H1 (cell line): ENCODE results near the gene OR10A7. TPM values are rescaled to one million over a fixed set of nuclear protein-coding genes. Genes with fewer than 3 reads are reported as not detected.

ENCODE experiments used
- GTF2F1 ChIP-seq: IDR thresholded peaks from 2 replicates; pipeline ENCODE4 v1.6.1; 2012; ENCODE audit warnings: low read depth, low read length, improper control_type of control experiment, borderline replicate concordance
- JUN ChIP-seq: IDR thresholded peaks from 2 replicates; pipeline ENCODE4 v1.6.1; 2011; ENCODE audit warnings: low read depth, mild to moderate bottlenecking, improper control_type of control experiment, low read length
- SIX5 ChIP-seq: IDR thresholded peaks from 2 replicates; pipeline ENCODE4 v1.6.1; 2011; ENCODE audit warnings: mild to moderate bottlenecking, low read depth, low read length
- SP2 ChIP-seq: IDR thresholded peaks from 2 replicates; pipeline ENCODE4 v1.6.1; 2012; ENCODE audit warnings: mild to moderate bottlenecking, low read length, inconsistent platforms
- SRF ChIP-seq: IDR thresholded peaks from 2 replicates; pipeline ENCODE4 v1.6.1; 2011; ENCODE audit warnings: mild to moderate bottlenecking, low read depth, low read length, moderate library complexity
- TAF1 ChIP-seq: IDR thresholded peaks from 2 replicates; pipeline ENCODE4 v1.6.1; 2011; ENCODE audit warnings: mild to moderate bottlenecking, low read depth, low read length
- TEAD4 ChIP-seq: IDR thresholded peaks from 2 replicates; pipeline ENCODE4 v1.6.1; 2012; ENCODE audit warnings: low read depth, low read length, inconsistent platforms, mixed read lengths
- polyA plus RNA-seq, 7 experiments: library from polyadenylated mRNA; depleted of rRNA in 3 of 7; stranded (reverse) in 5 of 7; unstranded in 2 of 7; fragments of >200 nt in 5 of 7; fragments of 200-250 nt in 2 of 7; gene quantifications; 1 replicate in 5 of 7; 2 replicates in 1 of 7; 4 replicates in 1 of 7; pipeline versions ENCODE4 v1.2.1 to v1.2.3, GENCODE V29; 2011 to 2013; ENCODE audit warnings: missing spikeins in 2 of 7, mixed read lengths in 2 of 7
- total RNA-seq: library from RNA; stranded (reverse); fragmentation: NEBNext Ultra II Directional; extraction: Animal tissue kit (Norgen Biotek cat#: 25700); gene quantifications from 2 replicates; pipeline ENCODE4 v1.2.1, GENCODE V29; 2021
- TF ChIP-seq, protein P1 (sequence below): fragments of 300-600 bp; sonication (generic); IDR thresholded peaks from 2 replicates; pipeline ENCODE4 v1.7.1; 2012; ENCODE audit warnings: low read length, moderate library complexity, mild to moderate bottlenecking, inconsistent platforms; ENCODE audit not compliant: insufficient replicate concordance

The OR10A7 gene
- total and polyA plus RNA-seq, 2 of the 8 experiments (the other 6 are each of a cell fraction or from before 2014, with no cell fraction given) = not detected

- TF ChIP-seq SP2 = no peak
- TF ChIP-seq TAF1 = no peak
- TF ChIP-seq SRF = no peak
- no peak for TF ChIP-seq TEAD4
- TF ChIP-seq, protein P1, sequence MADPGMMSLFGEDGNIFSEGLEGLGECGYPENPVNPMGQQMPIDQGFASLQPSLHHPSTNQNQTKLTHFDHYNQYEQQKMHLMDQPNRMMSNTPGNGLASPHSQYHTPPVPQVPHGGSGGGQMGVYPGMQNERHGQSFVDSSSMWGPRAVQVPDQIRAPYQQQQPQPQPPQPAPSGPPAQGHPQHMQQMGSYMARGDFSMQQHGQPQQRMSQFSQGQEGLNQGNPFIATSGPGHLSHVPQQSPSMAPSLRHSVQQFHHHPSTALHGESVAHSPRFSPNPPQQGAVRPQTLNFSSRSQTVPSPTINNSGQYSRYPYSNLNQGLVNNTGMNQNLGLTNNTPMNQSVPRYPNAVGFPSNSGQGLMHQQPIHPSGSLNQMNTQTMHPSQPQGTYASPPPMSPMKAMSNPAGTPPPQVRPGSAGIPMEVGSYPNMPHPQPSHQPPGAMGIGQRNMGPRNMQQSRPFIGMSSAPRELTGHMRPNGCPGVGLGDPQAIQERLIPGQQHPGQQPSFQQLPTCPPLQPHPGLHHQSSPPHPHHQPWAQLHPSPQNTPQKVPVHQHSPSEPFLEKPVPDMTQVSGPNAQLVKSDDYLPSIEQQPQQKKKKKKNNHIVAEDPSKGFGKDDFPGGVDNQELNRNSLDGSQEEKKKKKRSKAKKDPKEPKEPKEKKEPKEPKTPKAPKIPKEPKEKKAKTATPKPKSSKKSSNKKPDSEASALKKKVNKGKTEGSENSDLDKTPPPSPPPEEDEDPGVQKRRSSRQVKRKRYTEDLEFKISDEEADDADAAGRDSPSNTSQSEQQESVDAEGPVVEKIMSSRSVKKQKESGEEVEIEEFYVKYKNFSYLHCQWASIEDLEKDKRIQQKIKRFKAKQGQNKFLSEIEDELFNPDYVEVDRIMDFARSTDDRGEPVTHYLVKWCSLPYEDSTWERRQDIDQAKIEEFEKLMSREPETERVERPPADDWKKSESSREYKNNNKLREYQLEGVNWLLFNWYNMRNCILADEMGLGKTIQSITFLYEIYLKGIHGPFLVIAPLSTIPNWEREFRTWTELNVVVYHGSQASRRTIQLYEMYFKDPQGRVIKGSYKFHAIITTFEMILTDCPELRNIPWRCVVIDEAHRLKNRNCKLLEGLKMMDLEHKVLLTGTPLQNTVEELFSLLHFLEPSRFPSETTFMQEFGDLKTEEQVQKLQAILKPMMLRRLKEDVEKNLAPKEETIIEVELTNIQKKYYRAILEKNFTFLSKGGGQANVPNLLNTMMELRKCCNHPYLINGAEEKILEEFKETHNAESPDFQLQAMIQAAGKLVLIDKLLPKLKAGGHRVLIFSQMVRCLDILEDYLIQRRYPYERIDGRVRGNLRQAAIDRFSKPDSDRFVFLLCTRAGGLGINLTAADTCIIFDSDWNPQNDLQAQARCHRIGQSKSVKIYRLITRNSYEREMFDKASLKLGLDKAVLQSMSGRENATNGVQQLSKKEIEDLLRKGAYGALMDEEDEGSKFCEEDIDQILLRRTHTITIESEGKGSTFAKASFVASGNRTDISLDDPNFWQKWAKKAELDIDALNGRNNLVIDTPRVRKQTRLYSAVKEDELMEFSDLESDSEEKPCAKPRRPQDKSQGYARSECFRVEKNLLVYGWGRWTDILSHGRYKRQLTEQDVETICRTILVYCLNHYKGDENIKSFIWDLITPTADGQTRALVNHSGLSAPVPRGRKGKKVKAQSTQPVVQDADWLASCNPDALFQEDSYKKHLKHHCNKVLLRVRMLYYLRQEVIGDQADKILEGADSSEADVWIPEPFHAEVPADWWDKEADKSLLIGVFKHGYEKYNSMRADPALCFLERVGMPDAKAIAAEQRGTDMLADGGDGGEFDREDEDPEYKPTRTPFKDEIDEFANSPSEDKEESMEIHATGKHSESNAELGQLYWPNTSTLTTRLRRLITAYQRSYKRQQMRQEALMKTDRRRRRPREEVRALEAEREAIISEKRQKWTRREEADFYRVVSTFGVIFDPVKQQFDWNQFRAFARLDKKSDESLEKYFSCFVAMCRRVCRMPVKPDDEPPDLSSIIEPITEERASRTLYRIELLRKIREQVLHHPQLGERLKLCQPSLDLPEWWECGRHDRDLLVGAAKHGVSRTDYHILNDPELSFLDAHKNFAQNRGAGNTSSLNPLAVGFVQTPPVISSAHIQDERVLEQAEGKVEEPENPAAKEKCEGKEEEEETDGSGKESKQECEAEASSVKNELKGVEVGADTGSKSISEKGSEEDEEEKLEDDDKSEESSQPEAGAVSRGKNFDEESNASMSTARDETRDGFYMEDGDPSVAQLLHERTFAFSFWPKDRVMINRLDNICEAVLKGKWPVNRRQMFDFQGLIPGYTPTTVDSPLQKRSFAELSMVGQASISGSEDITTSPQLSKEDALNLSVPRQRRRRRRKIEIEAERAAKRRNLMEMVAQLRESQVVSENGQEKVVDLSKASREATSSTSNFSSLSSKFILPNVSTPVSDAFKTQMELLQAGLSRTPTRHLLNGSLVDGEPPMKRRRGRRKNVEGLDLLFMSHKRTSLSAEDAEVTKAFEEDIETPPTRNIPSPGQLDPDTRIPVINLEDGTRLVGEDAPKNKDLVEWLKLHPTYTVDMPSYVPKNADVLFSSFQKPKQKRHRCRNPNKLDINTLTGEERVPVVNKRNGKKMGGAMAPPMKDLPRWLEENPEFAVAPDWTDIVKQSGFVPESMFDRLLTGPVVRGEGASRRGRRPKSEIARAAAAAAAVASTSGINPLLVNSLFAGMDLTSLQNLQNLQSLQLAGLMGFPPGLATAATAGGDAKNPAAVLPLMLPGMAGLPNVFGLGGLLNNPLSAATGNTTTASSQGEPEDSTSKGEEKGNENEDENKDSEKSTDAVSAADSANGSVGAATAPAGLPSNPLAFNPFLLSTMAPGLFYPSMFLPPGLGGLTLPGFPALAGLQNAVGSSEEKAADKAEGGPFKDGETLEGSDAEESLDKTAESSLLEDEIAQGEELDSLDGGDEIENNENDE = no peak
- no peak for TF ChIP-seq GTF2F1
- no peak for TF ChIP-seq SIX5
- TF ChIP-seq JUN = no peak
These were observed 25.3 kb downstream of the OR10A7 start (continued) for GRCh38 chr12:55246159-55246558.
